Hematopoietic multipotent progenitor cell treated with erythropoietin and hydrocortisone succinate and interleukin-3 and kit ligand, for 17 days (in vitro differentiated cells): Measurements from ENCODE around the gene SPO11.

ENCODE experiments used
- DNase-seq: peaks from one replicate; pipeline ENCODE4 v3.0.0-alpha.2; 2015; ENCODE audit warnings: low spot score

The SPO11 gene

DNA sequence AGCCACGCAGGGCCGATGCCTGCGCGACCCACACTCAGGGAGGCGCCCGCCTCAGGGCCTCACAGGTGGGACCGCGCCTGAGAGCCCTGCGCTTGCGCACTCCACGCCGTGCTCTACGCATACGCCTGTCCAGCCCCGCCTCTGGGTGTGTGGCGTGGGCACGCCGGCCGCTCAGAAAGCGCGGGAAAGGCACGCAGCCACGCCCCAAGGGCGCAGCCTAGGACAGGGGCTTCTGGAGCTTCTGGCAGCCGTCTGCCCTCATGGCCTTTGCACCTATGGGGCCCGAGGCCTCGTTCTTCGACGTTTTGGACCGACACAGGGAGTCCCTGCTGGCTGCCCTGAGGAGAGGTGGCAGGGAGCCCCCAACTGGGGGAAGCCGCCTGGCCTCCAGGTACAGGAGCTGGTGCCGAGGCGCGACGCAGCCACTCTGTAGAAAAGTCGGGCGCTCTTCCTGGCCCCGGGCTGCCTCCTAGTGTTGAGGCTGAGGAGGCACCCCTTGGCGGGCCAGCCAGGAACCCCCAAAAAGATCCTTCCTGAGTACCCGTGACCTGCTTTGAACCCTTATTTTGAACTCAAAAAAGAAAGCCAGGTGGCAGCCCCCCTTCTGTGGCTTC is at the start of gene SPO11:
TSS of gene SPO11 (plus strand) at position 196 of the 614 bp plus-strand sequence. CDS start at position 261, 65 bp downstream.
- no peak for DNase-seq

DNA sequence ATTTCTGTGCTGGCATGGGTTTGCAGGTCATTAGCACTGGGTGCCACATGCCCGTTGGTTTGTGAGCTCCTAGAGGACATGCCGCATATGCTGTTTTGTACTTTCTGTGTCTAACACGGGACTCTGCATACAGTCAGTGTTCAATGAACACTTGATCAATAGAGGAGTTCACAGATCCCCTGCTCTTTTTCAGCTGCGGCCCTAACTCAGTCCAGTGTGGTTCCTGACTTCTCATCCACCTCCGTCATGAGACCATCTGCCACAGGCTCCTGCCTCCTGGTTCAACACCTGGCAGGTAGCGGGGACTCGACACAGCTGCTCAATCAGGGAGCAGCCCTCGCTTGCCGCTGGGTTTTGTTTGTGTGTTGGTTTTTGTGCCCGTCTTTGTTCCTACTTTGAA is 49.4 kb upstream of the SPO11 start:
- no peak for DNase-seq

DNA sequence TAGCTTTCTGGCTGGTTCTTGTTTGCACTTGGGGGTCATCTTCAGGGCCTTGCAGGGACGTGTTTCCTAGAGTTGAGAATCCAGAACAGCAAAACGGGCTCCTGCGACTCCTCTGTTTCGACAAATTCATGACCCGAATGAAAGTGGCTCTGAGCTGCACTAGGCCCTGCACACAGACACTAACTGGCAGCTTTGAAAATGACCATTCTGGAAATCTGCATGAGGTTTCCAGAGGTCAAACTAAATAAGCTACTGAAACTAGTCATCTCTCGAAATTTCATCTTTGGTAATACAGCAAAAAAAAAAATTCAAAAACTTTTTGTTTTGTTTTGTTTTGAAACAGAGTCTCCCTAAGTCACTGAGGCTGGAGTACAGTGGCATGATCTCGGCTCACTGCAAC is 47.7 kb upstream of the SPO11 start:
- DNase-seq = no peak

GRCh38 chr20:57282670-57283361 is 46.8 kb upstream of the SPO11 start:
- no peak for DNase-seq

GRCh38 chr20:57283860-57284259 is 45.7 kb upstream of the SPO11 start:
- DNase-seq = no peak

GRCh38 chr20:57287007-57287880 is 42.4 kb upstream of the SPO11 start:
- DNase-seq = no peak

GRCh38 chr20:57287901-57288300 is 41.7 kb upstream of the SPO11 start:
- no peak for DNase-seq

DNA sequence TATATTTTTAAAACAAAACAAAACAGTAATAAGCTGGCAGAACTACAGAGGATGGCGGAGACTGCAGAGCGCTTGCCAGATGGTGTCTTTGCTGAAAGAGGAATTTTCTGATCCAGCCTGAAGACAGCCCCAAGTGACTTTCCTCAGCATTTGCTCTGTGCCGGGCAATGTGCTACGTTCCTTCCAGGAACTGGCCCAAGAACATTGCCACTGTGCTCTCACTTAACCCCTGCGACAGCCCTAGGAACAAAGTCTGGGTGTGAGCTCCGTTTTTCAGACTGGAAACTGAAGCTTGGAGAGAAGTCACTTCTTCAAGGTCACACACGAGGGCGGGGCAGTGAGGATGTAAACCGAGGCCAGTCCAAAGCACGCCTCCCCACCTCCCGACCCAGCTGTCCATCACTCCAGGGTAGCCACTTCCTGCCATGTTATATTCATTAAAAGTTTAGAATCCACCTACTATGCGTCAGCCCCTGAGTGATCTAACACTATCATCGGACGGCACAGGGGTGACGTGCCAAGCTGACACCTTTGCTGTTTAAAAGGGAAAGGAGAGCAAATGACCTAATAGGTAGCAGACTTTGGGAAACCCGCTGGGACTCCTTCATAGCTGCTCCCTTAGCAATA is 40.8 kb upstream of the SPO11 start:
- no peak for DNase-seq

GRCh38 chr20:57289391-57290177 is 40.0 kb upstream of the SPO11 start:
- no peak for DNase-seq

DNA sequence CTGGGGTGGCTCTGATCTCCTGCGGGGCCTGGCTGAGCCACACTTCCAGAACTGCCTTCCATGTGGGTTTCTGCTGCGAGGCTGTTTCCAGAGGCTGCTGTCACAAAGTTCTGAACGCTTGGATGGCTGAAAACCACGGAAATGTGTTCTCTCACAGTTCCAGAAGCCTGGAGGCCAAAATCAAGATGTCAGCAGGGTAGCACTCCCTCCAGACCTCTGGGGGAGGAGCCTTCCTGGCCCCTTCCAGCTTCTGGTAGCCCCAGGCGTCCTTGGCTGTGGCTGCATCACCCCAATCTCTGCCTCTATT is 39.5 kb upstream of the SPO11 start:
- DNase-seq = no peak

- DNase-seq = no peak
Observed at GRCh38 chr20:57291003-57291402, 38.6 kb upstream of the SPO11 start.

- DNase-seq = no peak
Observed at GRCh38 chr20:57291694-57292093, 37.9 kb upstream of the SPO11 start.

DNA sequence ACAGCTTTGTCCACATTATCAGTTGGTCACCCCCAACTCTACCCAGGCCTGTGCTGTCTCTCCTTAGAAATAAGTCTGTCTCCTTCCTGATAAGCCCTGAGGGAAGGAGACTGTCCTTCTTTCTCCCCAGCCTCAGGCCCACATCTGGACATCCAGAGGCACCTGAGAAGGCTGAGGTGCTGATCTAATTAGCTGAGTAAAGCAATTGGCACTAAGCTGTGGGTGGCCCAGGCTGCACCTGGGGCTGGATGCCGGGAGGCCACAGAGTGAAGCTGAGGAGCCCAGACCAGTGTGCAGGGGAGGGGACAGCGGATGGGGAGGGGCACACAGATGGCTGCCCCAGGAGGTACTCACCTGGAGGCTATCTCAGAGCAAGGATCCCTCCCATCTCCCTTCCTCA is 37.0 kb upstream of the SPO11 start:
- no peak for DNase-seq

GRCh38 chr20:57293995-57294394 is 35.6 kb upstream of the SPO11 start:
- DNase-seq = no peak

GRCh38 chr20:57294550-57294949 is 35.1 kb upstream of the SPO11 start:
- DNase-seq = no peak

- DNase-seq = no peak
Observed at GRCh38 chr20:57298457-57298856, 31.1 kb upstream of the SPO11 start.

GRCh38 chr20:57301026-57301425 is 28.6 kb upstream of the SPO11 start:
- no peak for DNase-seq

DNA sequence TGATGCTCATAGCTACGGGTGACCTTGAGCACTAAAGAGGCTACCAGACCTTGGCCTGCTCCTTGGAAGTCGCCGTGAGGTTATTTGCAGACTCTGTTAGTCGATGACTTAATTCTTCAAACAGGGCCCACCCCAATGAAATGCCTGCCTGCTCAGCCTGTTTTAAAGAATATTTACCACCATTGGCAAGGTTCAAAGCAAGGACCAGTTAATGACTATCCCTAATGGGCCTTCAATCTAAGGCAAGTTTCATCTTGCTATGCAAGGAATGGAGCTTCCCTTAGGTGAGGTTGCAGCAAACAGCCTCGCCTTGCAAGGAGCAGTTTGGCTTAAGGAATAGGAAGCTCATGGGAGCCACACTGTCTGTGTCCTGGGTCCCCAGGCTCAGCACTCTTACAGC is 22.9 kb upstream of the SPO11 start:
- no peak for DNase-seq

- DNase-seq = no peak
Observed at GRCh38 chr20:57308451-57309271, 20.9 kb upstream of the SPO11 start.

GRCh38 chr20:57309544-57310115 is 20.0 kb upstream of the SPO11 start:
- no peak for DNase-seq
